Stomach (tissue), 9 donors: ENCODE measurements around the gene MEOX2. TPM values are rescaled to one million over a fixed set of nuclear protein-coding genes. Genes with fewer than 3 reads are reported as not detected.

Experiments
- DNase-seq, 2 donors: peaks; one replicate each; pipeline versions ENCODE4 v3.0.0 to v3.0.0-alpha.2; 2013 to 2019
- H3K27ac ChIP-seq, 5 donors: fragments of 200-600 bp in 4 of 5; sonication (generic) in 4 of 5; one replicate each; pipeline ENCODE4 v1.5.1; 2013 to 2019; ENCODE audit warnings: mild to moderate bottlenecking in 1 of 5, moderate library complexity in 1 of 5
- H3K27me3 ChIP-seq, 3 donors: fragments of 200-600 bp; sonication (generic); one replicate each; pipeline ENCODE4 v1.5.1; 2017 to 2019; ENCODE audit warnings: mixed run types in 1 of 3
- H3K36me3 ChIP-seq, 4 donors: fragments of 200-600 bp; sonication (generic); 1 replicate in 3 of 4; 2 replicates in 1 of 4; pipeline ENCODE4 v1.5.1; 2016 to 2019
- H3K4me1 ChIP-seq, 4 donors: fragments of 200-600 bp; sonication (generic); one replicate each; pipeline ENCODE4 v1.5.1; 2016 to 2019
- H3K4me3 ChIP-seq, 4 donors: fragments of 200-600 bp; sonication (generic) in 3 of 4; one replicate each; pipeline ENCODE4 v1.5.1; 2016 to 2019; ENCODE audit warnings: mild to moderate bottlenecking in 1 of 4
- H3K9me3 ChIP-seq, 4 donors: fragments of 200-600 bp; sonication (generic); one replicate each; pipeline ENCODE4 v1.5.1; 2016 to 2019
- CTCF ChIP-seq, 7 experiments: fragments of 450-650 bp in 4 of 7; fragments of 200-600 bp in 3 of 7; sonication (generic) in 3 of 7; IDR thresholded peaks; one replicate each; pipeline ENCODE4 v1.5.1; 2016 to 2019; ENCODE audit warnings: antibody characterized with exemption in 7 of 7, control low read depth in 2 of 7, mild to moderate bottlenecking in 1 of 7
- EP300 ChIP-seq: sonication (generic); formaldehyde crosslinking; IDR thresholded peaks from one replicate; pipeline ENCODE4 v1.6.1; 2017; ENCODE audit warnings: antibody characterized with exemption
- POLR2A ChIP-seq, 4 donors: fragments of 450-650 bp; IDR thresholded peaks; one replicate each; pipeline ENCODE4 v1.6.1; 2016; ENCODE audit warnings: antibody characterized with exemption in 4 of 4, control low read depth in 2 of 4, mild to moderate bottlenecking in 1 of 4, moderate library complexity in 1 of 4
- POLR2AphosphoS5 ChIP-seq, 3 donors: sonication (generic); formaldehyde crosslinking; IDR thresholded peaks; one replicate each; pipeline ENCODE4 v1.6.1; 2016; ENCODE audit warnings: antibody characterized with exemption in 3 of 3
- WGBS, 5 donors: extraction: QIAGEN DNeasy Blood & Tissue Kit in 3 of 5; methylation state at CpG; one replicate each; pipeline versions ENCODE4 v1.1.5 to v1.1.7; 2013 to 2018; 5-methylcytosine and 5-hydroxymethylcytosine counted together
- intact Hi-C: fragments of 100-400 bp; cut with DNase I; formaldehyde crosslinking; loops from one replicate; pipeline ENCODE4 v1.15.1; 2023; ENCODE audit warnings: low total_unique reads
- polyA plus RNA-seq, 3 donors: library from polyadenylated mRNA; stranded (reverse); fragments of 200-250 nt; gene quantifications; one replicate each; pipeline ENCODE4 v1.2.3, GENCODE V29; 2013
- total RNA-seq, 5 donors: library from RNA; depleted of rRNA; stranded (reverse); fragments of >200 nt; gene quantifications; one replicate each; pipeline versions ENCODE4 v1.1.0 to v1.2.3, GENCODE V29; 2014 to 2016
- donor health status: healthy with polysubstance abuse.
- donor health status: Bipolar disorder and iron deficiency.
- donor health status: healthy.

The MEOX2 gene
- total and polyA plus RNA-seq, 8 donors, result 0.12 to 13.8 (median 0.57) TPM; not detected in 4

GRCh38 chr7:15681631-15682030, 4.9 kb downstream of the MEOX2 start:
- no peak for TF ChIP-seq CTCF (IDR thresholded peaks at IDR 0.05)
- TF ChIP-seq POLR2AphosphoS5 (IDR thresholded peaks at IDR 0.05), result no peak
- TF ChIP-seq EP300, result no peak
- no peak for TF ChIP-seq POLR2A (IDR thresholded peaks at IDR 0.05)
- no peak for DNase-seq
- H3K27ac ChIP-seq, result no peak overlapping the region
- no peaks in the 10 kb centered on the region for H3K9me3 ChIP-seq
- 72 to 92% (median 88%) methylated on average over 2 of the region's 2 CpGs for WGBS, 5 donors
- intact Hi-C loops, result no loop called here
- peaks cover 0 to 32% (median 20%) of the 10 kb centered on the region in 3 donors for H3K27me3 ChIP-seq
- H3K4me3 ChIP-seq, result no peak overlapping the region
- H3K36me3 ChIP-seq, result no peaks in the 10 kb centered on the region
- peaks cover under 1 to 16% (median 11%) of the 10 kb centered on the region in 4 donors for H3K4me1 ChIP-seq

- no peak for TF ChIP-seq POLR2A (IDR thresholded peaks at IDR 0.05)
- no peak for TF ChIP-seq POLR2AphosphoS5 (IDR thresholded peaks at IDR 0.05)
- TF ChIP-seq EP300, result no peak
- TF ChIP-seq CTCF (IDR thresholded peaks at IDR 0.05), result no peak
- Histone ChIP-seq H3K4me3 (no peak overlapping the region), H3K27ac (no peak overlapping the region)
These were observed 5.3 kb downstream of the MEOX2 start for GRCh38 chr7:15681186-15681585.

DNA sequence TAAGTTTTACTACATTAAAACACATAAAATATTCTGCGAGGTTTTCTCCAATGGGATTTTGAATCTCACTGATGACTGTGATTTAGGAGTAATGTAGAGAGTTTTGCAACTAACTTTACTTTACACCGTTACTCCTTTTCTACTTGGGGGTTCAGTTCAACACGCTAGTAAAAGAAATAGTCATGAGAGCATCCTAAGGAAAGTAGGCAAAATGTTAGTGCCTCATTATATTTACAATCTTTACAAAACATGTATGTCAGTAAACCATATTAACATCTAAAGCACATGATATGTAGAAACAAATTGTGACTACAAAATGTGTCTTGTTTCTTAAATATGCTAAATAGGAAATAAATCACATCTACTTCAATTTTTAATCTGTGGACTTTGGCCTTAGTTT, 6.0 kb downstream of the MEOX2 start:
- TF ChIP-seq POLR2A (IDR thresholded peaks at IDR 0.05), result no peak
- no peak for TF ChIP-seq POLR2AphosphoS5 (IDR thresholded peaks at IDR 0.05)
- no peak for TF ChIP-seq EP300
- no peak for TF ChIP-seq CTCF (IDR thresholded peaks at IDR 0.05)
- intact Hi-C loops, result no loop called here
- no peaks in the 10 kb centered on the region for H3K9me3 ChIP-seq
- H3K27ac ChIP-seq, result no peak overlapping the region
- no peak overlapping the region for H3K4me3 ChIP-seq
- peaks cover 0 to 20% (median 8%) of the 10 kb centered on the region in 3 donors for H3K27me3 ChIP-seq
- H3K4me1 ChIP-seq, result peaks cover 0 to 4% (median under 1%) of the 10 kb centered on the region in 4 donors
- H3K36me3 ChIP-seq, result no peaks in the 10 kb centered on the region
- 86 to 91% (median 88%) methylated on average over 3 of the region's 3 CpGs for WGBS, 5 donors
- no peak for DNase-seq

More at GRCh38 chr7:15681186-15681585, 5.3 kb downstream of the MEOX2 start:
- Histone ChIP-seq H3K4me1 (peaks cover 0 to 11% (median 7%) of the 10 kb centered on the region in 4 donors), H3K27me3 (peaks cover 0 to 27% (median 16%) of the 10 kb centered on the region in 3 donors), H3K36me3 (no peaks in the 10 kb centered on the region), H3K9me3 (no peaks in the 10 kb centered on the region)
- no peak for DNase-seq
- intact Hi-C loops, result no loop called here
- WGBS, 5 donors, result 66 to 82% (median 73%) methylated on average over 1 of the region's 1 CpG

- H3K4me1 ChIP-seq, result no peaks in the 10 kb centered on the region
- no peaks in the 10 kb centered on the region for H3K9me3 ChIP-seq
- WGBS, 5 donors, result 79 to 95% (median 90%) methylated on average over 1 of the region's 1 CpG
- intact Hi-C loops, result no loop called here
- no peak overlapping the region for H3K4me3 ChIP-seq
- TF ChIP-seq EP300 (no peak), POLR2AphosphoS5 (IDR thresholded peaks at IDR 0.05) (no peak), POLR2A (IDR thresholded peaks at IDR 0.05) (no peak), CTCF (IDR thresholded peaks at IDR 0.05) (no peak)
- peaks cover 0 to 8% (median 0%) of the 10 kb centered on the region in 3 donors for H3K27me3 ChIP-seq
- no peak for DNase-seq
- H3K27ac ChIP-seq, result no peak overlapping the region
- no peaks in the 10 kb centered on the region for H3K36me3 ChIP-seq
These were observed 7.2 kb downstream of the MEOX2 start for GRCh38 chr7:15679306-15679705.
